ENCODE data around the gene ANGPTL4.

DNA sequence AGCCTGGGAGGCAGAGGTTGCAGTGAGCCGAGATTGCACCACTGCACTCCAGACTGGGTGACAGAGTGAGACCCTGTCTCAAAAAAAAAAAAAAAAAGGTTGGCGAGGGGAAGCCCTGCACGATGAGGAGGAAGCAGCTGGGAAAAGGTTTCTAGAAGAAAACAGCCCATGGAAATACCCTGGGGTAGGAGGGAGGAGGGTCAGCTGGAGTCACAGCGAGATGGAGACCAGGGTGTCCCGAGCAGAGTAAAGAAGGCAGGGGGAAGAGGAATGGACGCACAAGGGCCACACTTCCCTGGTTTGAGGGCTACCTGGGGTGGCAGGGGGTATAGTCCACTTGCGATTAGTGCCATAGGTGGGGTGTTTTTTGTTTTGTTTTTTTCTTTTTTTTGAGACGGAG is 27.3 kb upstream of the ANGPTL4 start:
- TF ChIP-seq ZNF232 (CRISPR knock-in tag; IDR thresholded peaks at IDR 0.05) (no peak), ZNF766 (CRISPR knock-in tag; conservative IDR thresholded peaks at IDR 0.05) (no peak), CBX5 (IDR thresholded peaks at IDR 0.05; ENCODE audit: borderline replicate concordance, low read depth) (no peak), NRF1 (conservative IDR thresholded peaks at IDR 0.05 in 1 of 2, IDR thresholded peaks at IDR 0.05 in 1 of 2) (no peak), GATA2 (CRISPR knock-in tag; IDR thresholded peaks at IDR 0.05) (no peak), SP1 (CRISPR knock-in tag; IDR thresholded peaks at IDR 0.05) (no peak), EZH2 (IDR thresholded peaks at IDR 0.05; ENCODE audit: borderline replicate concordance, low read depth, low read length) (no peak)
- TF ChIP-seq, protein P1, sequence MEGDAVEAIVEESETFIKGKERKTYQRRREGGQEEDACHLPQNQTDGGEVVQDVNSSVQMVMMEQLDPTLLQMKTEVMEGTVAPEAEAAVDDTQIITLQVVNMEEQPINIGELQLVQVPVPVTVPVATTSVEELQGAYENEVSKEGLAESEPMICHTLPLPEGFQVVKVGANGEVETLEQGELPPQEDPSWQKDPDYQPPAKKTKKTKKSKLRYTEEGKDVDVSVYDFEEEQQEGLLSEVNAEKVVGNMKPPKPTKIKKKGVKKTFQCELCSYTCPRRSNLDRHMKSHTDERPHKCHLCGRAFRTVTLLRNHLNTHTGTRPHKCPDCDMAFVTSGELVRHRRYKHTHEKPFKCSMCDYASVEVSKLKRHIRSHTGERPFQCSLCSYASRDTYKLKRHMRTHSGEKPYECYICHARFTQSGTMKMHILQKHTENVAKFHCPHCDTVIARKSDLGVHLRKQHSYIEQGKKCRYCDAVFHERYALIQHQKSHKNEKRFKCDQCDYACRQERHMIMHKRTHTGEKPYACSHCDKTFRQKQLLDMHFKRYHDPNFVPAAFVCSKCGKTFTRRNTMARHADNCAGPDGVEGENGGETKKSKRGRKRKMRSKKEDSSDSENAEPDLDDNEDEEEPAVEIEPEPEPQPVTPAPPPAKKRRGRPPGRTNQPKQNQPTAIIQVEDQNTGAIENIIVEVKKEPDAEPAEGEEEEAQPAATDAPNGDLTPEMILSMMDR (IDR thresholded peaks at IDR 0.05 in 2 of 3, conservative IDR thresholded peaks at IDR 0.05 in 1 of 3; ENCODE audit: insufficient read depth in 2 of 3, low read depth in 1 of 3, low read length in 3 of 3) = no peak
